Left kidney (tissue), 8 donors: ENCODE results near the gene MARCHF2. TPM values are rescaled to one million over a fixed set of nuclear protein-coding genes. Genes with fewer than 3 reads are reported as not detected.
"Not testable (repeated sequence)": the region's sequence is repeated elsewhere in the genome, so short reads cannot be mapped to it uniquely, and the experiment has no call there.

Experiments used
- DNase-seq: peaks from one replicate; pipeline ENCODE4 v3.0.0-alpha.2; 2013
- long read RNA-seq, 8 donors: transcript quantifications; one replicate each; lab custom pipeline, GENCODE V29; 2026
- polyA plus RNA-seq: library from polyadenylated mRNA; unstranded; fragments of 120-200 nt; gene quantifications from one replicate; pipeline ENCODE4 v1.2.1, GENCODE V29; 2013; ENCODE audit not compliant: insufficient read length

Gene MARCHF2, protein sequence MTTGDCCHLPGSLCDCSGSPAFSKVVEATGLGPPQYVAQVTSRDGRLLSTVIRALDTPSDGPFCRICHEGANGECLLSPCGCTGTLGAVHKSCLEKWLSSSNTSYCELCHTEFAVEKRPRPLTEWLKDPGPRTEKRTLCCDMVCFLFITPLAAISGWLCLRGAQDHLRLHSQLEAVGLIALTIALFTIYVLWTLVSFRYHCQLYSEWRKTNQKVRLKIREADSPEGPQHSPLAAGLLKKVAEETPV
- polyA plus RNA-seq, result 12.4 TPM
- long read RNA-seq, donor 1, partial matches to known transcripts, result 0 of 8 reads
- long read RNA-seq, donor 1, other reads (novel, unspliced or antisense), result 0 of 8 reads
- long read RNA-seq, donor 2, partial matches to known transcripts, result 17 of 21 reads
- long read RNA-seq, donor 2, other reads (novel, unspliced or antisense), result 0 of 21 reads
- long read RNA-seq, donor 3, partial matches to known transcripts, result 0 of 3 reads
- long read RNA-seq, donor 3, other reads (novel, unspliced or antisense), result 0 of 3 reads
- long read RNA-seq, donor 4, result 0 reads
- long read RNA-seq, donor 5, partial matches to known transcripts, result 0 of 12 reads
- long read RNA-seq, donor 5, other reads (novel, unspliced or antisense), result 6 of 12 reads
- long read RNA-seq, donor 6, partial matches to known transcripts, result 14 of 19 reads
- long read RNA-seq, donor 6, other reads (novel, unspliced or antisense), result 0 of 19 reads
- long read RNA-seq, donor 7, partial matches to known transcripts, result 0 of 4 reads
- long read RNA-seq, donor 7, other reads (novel, unspliced or antisense), result 0 of 4 reads
- long read RNA-seq, donor 8, partial matches to known transcripts, result 0 of 1 reads
- long read RNA-seq, donor 8, other reads (novel, unspliced or antisense), result 0 of 1 reads

DNA sequence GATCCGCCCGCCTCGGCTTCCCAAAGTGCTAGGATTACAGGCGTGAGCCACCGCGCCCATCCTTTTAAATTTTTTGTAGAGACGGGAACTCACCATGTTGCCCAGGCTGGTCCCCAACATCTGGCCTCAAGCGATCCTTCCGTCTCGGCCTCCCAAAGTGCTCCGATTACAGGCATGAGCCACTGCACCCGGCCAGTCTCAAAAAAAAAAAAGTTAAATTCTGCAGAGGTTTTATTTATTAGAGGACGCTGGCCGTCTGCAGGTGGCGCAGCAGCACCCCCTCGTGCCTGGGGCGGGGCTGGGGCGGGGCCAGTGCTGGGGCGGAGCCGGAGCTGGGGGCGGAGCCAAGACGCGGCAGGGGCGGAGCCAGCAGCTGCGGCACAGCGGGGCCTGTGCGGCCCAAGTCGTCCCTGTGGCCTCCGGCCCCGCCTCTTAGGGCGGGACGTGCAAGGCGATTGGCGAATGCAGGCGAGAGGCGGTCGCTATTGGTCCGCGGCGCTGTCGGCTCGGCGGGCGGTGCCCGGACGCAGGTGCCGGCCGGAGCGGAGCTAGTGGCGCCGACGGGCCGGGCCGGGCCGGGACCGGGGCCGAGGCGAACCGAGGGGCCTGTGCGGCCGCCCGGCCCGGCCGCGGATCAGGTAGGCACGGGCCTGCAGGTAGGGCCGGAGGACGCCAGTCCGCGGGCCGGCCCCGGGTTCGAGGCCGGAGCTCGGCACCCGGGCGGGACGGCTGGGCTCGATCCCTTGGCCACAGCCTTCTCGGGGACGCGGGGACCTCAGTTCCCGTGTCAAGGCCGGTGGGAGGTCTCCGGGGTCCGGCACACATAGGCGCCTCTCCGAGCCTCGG is at the start of gene MARCHF2:
Gene MARCHF2 (plus strand): TSS at position 523 of the 846 bp plus-strand sequence. CDS start 8,536 bp downstream, outside the sequence.
- DNase-seq, result peak; percentile 93

DNA sequence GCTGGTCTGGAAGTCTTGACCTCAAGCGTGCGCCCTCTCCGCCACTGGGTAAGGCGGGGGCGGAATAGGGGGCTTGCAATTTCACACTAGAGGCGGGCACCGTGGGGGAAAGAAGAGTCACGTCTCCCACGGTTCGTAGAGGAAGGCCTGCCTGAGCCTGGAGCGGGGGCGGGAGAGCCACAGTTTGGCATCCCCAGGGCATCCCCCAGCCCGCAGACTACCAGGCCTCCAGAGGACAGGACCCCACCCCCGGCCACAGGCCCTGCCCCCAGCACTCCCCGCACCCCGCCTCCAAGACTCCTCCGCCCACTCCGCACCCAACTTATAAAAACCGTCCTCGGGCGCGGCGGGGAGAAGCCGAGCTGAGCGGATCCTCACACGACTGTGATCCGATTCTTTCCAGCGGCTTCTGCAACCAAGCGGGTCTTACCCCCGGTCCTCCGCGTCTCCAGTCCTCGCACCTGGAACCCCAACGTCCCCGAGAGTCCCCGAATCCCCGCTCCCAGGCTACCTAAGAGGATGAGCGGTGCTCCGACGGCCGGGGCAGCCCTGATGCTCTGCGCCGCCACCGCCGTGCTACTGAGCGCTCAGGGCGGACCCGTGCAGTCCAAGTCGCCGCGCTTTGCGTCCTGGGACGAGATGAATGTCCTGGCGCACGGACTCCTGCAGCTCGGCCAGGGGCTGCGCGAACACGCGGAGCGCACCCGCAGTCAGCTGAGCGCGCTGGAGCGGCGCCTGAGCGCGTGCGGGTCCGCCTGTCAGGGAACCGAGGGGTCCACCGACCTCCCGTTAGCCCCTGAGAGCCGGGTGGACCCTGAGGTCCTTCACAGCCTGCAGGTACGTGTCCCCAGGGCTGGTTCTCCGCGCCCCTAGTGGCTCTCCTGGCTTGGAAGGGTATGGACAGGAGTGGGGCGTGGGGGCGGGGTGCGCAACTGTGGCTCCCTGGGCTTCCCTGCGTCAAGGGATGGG is 49.0 kb upstream of the MARCHF2 start, which contains the start of gene ANGPTL4:
Gene ANGPTL4 (plus strand): TSS at position 353 of the 969 bp plus-strand sequence. CDS start 167 bp downstream, at position 520.
- peak; percentile 39 for DNase-seq

DNA sequence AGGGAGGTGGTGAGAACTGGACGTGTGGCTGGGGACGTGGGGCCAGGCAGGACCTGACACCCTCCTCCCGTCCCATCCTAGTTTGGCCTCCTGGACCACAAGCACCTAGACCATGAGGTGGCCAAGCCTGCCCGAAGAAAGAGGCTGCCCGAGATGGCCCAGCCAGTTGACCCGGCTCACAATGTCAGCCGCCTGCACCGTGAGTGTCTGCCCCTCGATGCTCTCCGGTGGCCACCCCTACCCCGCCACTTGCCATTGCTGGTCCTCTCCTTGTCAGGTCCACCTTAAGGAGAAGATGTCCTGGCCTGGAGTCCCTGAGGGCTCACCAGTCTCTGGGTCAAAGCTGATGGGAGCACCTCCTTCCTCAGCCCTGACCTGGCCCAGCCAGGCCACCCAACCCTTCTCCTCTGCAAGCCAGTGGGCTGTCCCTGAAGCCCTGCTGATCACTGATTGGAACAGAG is 47.0 kb upstream of the MARCHF2 start:
- DNase-seq, result no peak

DNA sequence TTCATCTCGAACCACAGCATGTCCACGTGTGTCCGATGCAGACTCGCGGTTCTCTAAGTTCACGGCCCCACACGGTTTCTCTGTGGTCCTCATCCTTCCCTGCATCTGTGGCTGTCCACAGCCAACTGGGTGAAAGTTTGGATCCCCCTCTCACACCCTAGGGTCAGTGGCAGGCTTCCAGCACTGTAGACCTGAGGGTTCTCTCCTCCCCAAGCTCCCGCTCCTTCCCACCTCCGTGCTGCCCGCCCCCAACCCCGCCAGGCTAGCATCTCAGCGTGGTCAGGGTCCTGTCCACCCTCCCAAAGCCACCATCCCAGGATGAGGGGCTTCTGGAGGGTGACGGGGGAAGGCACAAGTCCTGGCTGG is 46.2 kb upstream of the MARCHF2 start:
- DNase-seq, result no peak

DNA sequence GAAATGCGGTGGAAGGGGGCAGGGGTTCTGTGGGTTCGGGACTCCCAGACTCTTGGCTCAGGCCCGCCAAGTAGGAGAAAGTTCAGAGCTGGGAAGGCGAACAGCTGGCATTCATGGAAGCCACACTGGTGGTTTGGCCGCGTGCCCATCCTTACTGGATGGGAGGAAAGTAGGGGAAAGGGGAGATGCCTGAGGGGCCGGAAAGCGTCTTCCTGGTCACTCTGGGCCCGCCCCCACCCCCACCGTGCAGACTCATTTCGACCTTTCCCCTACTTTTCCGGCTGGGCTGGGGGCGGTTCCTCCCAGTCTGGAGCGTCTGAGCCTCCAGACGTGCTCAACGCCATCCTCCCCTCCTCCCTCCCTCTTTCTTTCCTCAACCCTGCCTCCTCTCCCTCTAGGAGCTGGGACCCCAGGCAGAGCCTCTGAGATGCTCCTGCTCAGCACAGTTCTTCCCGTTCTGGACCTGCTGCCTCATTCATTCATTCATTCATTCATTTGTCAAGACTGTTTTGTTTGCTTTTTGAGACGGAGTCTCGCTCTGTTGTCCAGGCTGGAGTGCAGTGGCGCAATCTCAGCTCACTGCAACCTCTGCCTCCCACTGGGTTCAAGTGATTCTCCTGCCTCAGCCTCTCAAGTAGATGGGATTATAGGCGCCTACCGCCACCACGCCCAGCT is 45.6 kb upstream of the MARCHF2 start:
- peak; percentile 93 for DNase-seq

DNA sequence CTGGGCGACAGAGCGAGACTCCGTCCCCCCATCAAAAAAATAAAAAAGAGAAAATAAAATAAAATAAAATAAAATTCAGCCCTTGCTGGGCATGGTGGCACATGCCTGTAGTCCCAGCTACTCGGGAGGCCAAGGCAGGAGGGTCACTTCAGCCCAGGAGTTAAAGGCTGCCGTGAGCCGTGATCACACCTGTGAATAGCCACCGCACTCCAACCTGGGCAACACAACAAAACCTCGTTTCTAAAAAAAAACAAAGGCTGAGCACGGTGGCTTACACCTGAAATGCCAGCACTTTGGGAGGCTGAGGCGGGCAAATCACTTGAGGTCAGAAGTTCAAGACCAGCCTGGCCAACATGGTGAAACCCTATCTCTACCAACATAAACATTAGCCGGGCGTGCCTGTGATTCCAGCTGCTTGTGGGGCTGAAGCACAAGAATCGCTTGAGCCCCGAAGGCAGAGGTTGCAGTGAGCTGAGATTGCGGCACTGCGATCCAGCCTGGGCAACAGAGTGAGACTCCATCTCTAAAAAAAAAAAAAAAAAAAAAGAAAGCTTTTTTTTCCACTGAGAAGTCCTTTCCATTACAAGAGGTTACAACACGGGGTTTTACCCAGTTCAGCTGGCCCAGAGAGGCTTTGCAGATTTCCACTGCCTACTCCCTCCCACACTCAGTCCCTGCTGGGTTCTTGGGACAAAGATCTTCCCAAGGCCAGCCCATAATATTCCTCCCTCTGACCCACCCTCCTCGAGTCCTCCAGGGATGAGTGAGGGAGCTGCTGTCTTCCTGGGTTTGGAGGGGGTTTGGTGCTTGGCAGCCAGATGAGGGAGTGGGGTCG is 42.7 kb upstream of the MARCHF2 start:
- DNase-seq, result no peak

DNA sequence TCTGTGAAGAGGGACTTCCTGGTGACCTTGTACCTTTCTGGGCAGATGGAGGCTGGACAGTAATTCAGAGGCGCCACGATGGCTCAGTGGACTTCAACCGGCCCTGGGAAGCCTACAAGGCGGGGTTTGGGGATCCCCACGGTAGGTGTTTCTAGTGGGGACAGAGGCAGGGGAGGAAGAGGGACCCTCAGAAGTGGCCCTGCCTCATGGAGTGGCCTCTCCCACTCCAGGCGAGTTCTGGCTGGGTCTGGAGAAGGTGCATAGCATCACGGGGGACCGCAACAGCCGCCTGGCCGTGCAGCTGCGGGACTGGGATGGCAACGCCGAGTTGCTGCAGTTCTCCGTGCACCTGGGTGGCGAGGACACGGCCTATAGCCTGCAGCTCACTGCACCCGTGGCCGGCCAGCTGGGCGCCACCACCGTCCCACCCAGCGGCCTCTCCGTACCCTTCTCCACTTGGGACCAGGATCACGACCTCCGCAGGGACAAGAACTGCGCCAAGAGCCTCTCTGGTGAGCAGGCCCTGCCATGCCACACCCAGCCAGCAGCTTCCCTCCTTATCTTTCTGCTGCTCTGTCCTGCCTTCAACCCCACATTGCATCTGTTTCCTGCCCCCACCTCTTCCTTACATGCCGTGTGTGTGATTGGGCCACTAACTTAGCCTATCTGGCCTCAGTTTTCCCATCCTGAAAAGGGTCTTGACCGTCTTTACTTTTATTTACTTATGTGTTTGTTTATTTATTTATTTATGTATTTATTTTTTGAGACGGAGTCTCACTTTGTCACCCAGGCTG is 41.9 kb upstream of the MARCHF2 start:
- no peak for DNase-seq

DNA sequence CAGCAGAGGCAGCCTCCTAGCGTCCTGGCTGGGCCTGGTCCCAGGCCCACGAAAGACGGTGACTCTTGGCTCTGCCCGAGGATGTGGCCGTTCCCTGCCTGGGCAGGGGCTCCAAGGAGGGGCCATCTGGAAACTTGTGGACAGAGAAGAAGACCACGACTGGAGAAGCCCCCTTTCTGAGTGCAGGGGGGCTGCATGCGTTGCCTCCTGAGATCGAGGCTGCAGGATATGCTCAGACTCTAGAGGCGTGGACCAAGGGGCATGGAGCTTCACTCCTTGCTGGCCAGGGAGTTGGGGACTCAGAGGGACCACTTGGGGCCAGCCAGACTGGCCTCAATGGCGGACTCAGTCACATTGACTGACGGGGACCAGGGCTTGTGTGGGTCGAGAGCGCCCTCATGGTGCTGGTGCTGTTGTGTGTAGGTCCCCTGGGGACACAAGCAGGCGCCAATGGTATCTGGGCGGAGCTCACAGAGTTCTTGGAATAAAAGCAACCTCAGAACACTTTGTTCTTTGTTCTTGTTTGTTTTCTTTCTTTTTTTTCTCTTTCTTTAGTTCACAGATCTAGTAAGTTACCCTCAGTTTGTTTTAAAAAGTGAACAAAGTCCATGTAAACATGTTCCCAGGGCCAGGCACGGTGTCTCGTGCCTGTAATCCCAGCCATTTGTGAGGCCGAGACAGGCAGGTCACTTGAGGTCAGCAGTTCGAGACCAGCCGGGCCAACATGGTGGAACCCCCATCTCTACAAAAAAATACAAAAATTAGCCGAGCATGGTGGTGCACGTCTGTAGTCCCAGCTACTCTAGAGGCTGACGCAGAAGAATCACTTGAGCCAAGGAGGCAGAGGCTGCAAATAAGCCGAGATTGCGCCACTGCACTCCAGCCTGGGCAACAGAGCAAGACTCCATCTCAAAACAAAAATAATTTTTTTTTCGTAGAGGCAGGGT is 39.0 kb upstream of the MARCHF2 start:
- no peak for DNase-seq

DNA sequence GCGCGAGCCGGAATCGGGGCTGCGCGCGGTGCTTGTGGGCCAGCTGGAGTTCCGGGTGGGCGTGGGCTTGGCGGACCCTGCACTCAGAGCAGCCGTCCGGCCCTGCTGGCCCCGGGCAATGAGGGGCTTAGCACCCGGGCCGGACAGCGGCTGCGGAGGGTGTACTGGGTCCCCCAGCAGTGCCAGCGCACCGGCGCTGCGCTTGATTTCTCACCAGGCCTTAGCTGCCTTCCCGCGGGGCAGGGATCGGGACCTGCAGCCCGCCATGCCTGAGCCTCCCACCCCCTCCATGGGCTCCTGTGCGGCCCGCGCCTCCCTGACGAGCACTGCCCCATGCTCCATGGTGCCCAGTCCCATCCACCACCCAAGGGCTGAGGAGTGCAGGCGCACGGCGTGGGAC is 37.3 kb upstream of the MARCHF2 start:
- DNase-seq, result not testable (repeated sequence)

DNA sequence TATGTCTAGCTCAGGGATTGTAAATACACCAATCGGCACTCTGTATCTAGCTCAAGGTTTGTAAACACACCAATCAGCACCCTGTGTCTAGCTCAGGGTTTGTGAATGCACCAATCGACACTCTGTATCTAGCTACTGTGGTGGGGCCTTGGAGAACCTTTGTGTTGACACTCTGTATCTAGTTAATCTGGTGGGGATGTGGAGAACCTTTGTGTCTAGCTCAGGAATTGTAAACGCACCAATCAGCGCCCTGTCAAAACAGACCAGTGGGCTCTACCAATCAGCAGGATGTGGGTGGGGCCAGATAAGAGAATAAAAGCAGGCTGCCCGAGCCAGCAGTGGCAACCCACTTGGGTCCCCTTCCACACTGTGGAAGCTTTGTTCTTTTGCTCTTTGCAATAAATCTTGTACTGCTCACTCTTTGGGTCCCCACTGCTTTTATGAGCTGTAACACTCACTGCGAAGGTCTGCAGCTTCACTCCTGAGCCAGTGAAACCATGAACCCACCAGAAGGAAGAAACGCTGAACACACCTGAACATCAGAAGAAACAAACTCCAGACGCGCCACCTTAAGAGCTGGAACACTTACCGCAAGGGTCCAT is 36.6 kb upstream of the MARCHF2 start:
- DNase-seq, result not testable (repeated sequence)

DNA sequence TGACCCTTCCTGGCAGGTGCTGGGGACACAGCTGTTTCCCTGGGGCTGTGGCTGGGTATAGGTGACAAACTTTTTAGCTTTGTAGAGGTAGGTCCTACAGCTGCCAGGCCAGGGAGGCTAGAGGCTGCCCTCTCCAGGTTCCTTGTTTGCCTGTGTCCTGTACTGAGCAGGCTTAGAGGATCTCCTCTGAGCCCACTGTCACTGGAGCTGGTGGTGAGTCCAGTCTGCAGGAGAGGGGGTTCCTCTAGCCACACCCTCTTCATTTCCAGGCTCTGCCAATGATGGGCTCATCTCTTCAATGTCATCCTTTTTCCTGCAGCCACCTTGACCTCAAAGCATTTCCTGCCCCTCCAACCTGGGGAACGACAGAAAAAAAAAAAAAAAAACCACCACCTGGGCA is 35.5 kb upstream of the MARCHF2 start:
- DNase-seq, result no peak

DNA sequence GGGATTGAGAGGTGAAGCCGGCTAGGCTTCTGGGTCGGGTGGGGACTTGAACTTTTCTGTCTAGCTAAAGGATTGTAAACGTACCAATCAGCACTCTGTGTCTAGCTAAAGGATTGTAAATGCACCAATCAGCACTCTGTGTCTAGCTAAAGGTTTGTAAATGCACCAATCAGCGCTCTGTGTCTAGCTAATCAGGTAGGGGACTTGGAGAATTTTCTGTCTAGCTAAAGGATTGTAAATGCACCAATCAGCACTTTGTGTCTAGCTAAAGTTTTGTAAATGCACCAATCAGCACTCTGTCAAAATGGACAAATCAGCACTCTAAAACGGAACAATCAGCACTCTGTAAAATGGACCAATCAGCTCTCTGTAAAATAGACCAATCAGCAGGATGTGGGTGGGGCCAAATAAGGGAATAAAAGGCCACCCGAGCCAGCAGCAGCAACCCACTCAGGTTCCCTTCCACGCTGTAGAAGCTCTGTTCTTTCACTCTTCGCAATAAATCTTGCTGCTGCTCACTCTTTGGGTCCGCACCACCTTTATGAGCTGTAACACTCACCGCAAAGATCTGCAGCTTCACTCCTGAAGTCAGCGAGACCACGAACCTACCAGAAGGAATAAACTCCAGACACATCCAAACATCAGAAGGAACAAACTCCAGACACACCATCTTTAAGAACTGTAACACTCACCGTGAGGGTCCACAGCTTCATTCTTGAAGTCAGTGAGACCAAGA is 33.8 kb upstream of the MARCHF2 start:
- not testable (repeated sequence) for DNase-seq

DNA sequence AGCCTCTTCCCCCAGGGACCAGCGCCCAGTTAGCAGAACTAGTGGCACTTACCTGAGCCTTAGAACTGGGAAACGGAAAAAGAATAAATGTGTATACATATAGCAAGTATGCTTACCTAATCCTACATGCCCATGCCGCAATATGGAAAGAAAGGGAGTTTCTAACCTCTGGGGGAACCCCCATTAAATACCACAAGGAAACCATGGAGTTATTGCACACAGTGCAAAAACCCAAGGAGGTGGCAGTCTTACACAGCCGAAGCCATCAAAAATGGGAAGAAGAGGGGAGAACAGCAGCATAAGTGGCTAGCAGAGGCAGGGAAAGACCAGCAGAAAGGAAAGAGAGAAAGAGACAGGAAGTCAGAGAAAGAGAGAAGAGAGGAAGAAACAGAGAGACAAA is 28.5 kb upstream of the MARCHF2 start:
- DNase-seq, result not testable (repeated sequence)

DNA sequence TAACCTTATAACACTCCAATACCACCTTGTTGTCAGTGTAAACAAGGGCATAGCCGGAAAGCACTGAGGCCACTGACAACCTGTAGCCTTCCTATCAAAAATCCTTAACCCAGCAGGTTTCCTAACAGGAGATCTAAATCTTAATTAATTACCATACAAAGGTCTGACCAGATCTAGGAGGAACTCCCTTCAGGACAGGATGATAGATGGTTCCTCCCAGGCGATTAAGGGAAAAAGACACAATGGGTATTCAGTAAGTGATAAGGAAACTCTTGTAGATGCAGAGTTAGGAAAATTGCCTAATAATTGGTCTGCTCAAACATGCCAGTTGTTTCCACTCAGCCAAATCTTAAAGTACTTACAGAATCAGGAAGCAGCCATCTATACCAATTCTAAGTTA is 28.0 kb upstream of the MARCHF2 start:
- not testable (repeated sequence) for DNase-seq

DNA sequence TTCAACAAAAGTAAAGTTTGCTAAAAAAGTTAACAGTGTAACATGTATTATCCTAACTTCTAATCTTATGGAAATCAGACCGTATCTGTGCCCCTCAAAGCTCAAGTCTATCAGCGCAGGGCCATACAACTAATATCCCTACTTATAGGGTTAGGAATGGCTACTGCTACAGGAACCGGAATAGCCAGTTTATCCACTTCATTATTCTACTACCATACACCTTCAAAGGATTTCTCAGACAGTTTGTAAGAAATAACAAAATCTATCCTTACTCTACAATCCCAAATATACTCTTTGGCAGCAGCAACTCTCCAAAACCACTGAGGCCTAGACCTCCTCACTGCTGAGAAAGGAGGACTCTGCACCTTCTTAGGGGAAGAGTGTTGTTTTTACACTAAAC is 27.5 kb upstream of the MARCHF2 start:
- not testable (repeated sequence) for DNase-seq

DNA sequence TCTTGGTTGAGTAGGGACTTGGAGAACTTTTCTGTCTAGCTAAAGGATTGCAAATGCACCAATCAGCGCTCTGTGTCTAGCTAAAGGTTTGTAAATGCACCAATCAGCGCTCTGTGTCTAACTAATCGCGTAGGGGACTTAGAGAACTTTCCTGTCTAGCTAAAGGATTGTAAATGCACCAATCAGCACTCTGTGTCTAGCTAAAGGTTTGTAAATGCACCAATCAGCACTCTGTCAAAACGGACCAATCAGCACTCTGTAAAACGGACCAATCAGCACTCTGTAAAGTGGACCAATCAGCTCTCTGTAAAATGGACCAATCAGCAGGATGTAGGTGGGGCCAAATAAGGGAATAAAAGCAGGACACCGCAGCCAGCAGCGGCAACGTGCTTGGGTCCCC is 26.7 kb upstream of the MARCHF2 start:
- not testable (repeated sequence) for DNase-seq
